ENCODE measurements around the gene SLK.

SLK gene

GRCh38 chr10:103930881-103931280, 36.1 kb upstream of the SLK start:
- Histone ChIP-seq H3K4me1 (ENCODE audit: insufficient read depth, insufficient read length) (no peaks in the 10 kb centered on the region), H3K9me3 (ENCODE audit: insufficient read depth, low read length) (no peaks in the 10 kb centered on the region), H3K9ac (ENCODE audit: insufficient read length, low read depth) (no peak overlapping the region), H3K27me3 (ENCODE audit: insufficient read depth, insufficient read length) (no peaks in the 10 kb centered on the region), H3K4me3 (ENCODE audit: insufficient read length, low read depth) (no peak overlapping the region), H3K36me3 (ENCODE audit: insufficient read depth, insufficient read length, low read length) (no peaks in the 10 kb centered on the region)
- DNase-seq (ENCODE audit: low read depth, low spot score) = no peak
- TF ChIP-seq YY1 (IDR thresholded peaks at IDR 0.05; ENCODE audit: insufficient read depth, insufficient read length) (no peak), SUZ12 (IDR thresholded peaks at IDR 0.05; ENCODE audit: extremely low read depth, insufficient read depth, insufficient read length) (no peak), ZNF274 (IDR thresholded peaks at IDR 0.05; ENCODE audit: low read depth, low read length) (no peak)

DNA sequence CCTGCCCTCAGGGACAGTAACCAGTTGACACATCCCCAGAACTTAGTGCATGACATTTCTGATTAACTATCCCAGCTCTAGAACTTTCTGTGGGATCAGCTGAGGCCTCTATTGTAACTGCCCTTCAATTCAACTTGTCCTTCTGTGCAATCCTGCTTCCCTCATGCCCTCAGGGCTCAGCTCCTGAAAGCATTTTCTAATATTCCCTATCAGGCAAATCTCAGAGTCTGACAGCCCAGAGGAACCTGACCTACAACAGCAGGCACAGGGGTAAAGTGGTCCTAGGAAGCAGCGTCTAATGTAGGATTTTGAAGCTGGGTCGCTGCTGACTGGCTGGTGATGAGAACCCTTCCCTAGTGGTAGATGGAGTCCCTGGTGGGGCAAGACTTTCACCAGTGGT, 35.3 kb upstream of the SLK start:
- Histone ChIP-seq H3K36me3 (ENCODE audit: insufficient read depth, insufficient read length, low read length) (no peaks in the 10 kb centered on the region), H3K4me1 (ENCODE audit: insufficient read depth, insufficient read length) (no peaks in the 10 kb centered on the region)
- no peak for DNase-seq (ENCODE audit: low read depth, low spot score)

GRCh38 chr10:103932271-103932670, 34.7 kb upstream of the SLK start:
- H3K4me3 ChIP-seq (ENCODE audit: insufficient read length, low read depth) = no peak overlapping the region
- H3K4me1 ChIP-seq (ENCODE audit: insufficient read depth, insufficient read length) = no peaks in the 10 kb centered on the region
- no peaks in the 10 kb centered on the region for H3K27me3 ChIP-seq (ENCODE audit: insufficient read depth, insufficient read length)
- no peaks in the 10 kb centered on the region for H3K36me3 ChIP-seq (ENCODE audit: insufficient read depth, insufficient read length, low read length)
- DNase-seq (ENCODE audit: low read depth, low spot score) = no peak
- no peak for TF ChIP-seq YY1 (IDR thresholded peaks at IDR 0.05; ENCODE audit: insufficient read depth, insufficient read length)
- no peak for TF ChIP-seq ZNF274 (IDR thresholded peaks at IDR 0.05; ENCODE audit: low read depth, low read length)
- TF ChIP-seq SUZ12 (IDR thresholded peaks at IDR 0.05; ENCODE audit: extremely low read depth, insufficient read depth, insufficient read length) = no peak
- no peaks in the 10 kb centered on the region for H3K9me3 ChIP-seq (ENCODE audit: insufficient read depth, low read length)
- no peak overlapping the region for H3K9ac ChIP-seq (ENCODE audit: insufficient read length, low read depth)

More for the DNA sequence above, 35.3 kb upstream of the SLK start:
- Histone ChIP-seq H3K4me3 (ENCODE audit: insufficient read length, low read depth) (no peak overlapping the region), H3K9me3 (ENCODE audit: insufficient read depth, low read length) (no peaks in the 10 kb centered on the region), H3K27me3 (ENCODE audit: insufficient read depth, insufficient read length) (no peaks in the 10 kb centered on the region), H3K9ac (ENCODE audit: insufficient read length, low read depth) (no peak overlapping the region)
- TF ChIP-seq ZNF274 (IDR thresholded peaks at IDR 0.05; ENCODE audit: low read depth, low read length) (no peak), YY1 (IDR thresholded peaks at IDR 0.05; ENCODE audit: insufficient read depth, insufficient read length) (no peak), SUZ12 (IDR thresholded peaks at IDR 0.05; ENCODE audit: extremely low read depth, insufficient read depth, insufficient read length) (no peak)

DNA sequence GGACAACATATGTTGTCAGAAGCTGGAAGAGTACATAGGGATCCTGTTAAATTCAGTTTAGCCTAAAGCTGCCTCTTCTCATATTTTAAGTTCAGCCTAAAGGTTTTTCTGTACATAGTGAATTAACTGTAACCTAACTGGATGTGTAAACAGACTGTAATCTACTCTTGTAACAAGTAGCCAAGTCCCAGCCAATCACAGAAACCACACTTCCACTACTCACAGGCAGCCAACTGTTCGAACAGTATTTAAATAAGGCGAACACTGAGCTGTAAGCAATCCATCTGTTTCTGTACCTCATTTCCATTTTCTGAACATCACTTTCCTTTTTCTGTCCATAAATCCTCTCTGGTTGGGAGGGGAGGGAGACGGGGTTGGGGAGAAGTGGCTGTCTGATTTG, 34.0 kb upstream of the SLK start:
- Histone ChIP-seq H3K36me3 (ENCODE audit: insufficient read depth, insufficient read length, low read length) (no peaks in the 10 kb centered on the region), H3K4me1 (ENCODE audit: insufficient read depth, insufficient read length) (no peaks in the 10 kb centered on the region), H3K4me3 (ENCODE audit: insufficient read length, low read depth) (no peak overlapping the region), H3K27me3 (ENCODE audit: insufficient read depth, insufficient read length) (no peaks in the 10 kb centered on the region), H3K9me3 (ENCODE audit: insufficient read depth, low read length) (no peaks in the 10 kb centered on the region), H3K9ac (ENCODE audit: insufficient read length, low read depth) (no peak overlapping the region)
- TF ChIP-seq YY1 (IDR thresholded peaks at IDR 0.05; ENCODE audit: insufficient read depth, insufficient read length) (no peak), ZNF274 (IDR thresholded peaks at IDR 0.05; ENCODE audit: low read depth, low read length) (no peak), SUZ12 (IDR thresholded peaks at IDR 0.05; ENCODE audit: extremely low read depth, insufficient read depth, insufficient read length) (no peak)
- no peak for DNase-seq (ENCODE audit: low read depth, low spot score)

- Histone ChIP-seq H3K36me3 (ENCODE audit: insufficient read depth, insufficient read length, low read length) (no peaks in the 10 kb centered on the region), H3K9me3 (ENCODE audit: insufficient read depth, low read length) (no peaks in the 10 kb centered on the region), H3K4me3 (ENCODE audit: insufficient read length, low read depth) (no peak overlapping the region), H3K9ac (ENCODE audit: insufficient read length, low read depth) (no peak overlapping the region), H3K27me3 (ENCODE audit: insufficient read depth, insufficient read length) (no peaks in the 10 kb centered on the region), H3K4me1 (ENCODE audit: insufficient read depth, insufficient read length) (no peaks in the 10 kb centered on the region)
- DNase-seq (ENCODE audit: low read depth, low spot score) = no peak
- TF ChIP-seq SUZ12 (IDR thresholded peaks at IDR 0.05; ENCODE audit: extremely low read depth, insufficient read depth, insufficient read length) = no peak
- no peak for TF ChIP-seq YY1 (IDR thresholded peaks at IDR 0.05; ENCODE audit: insufficient read depth, insufficient read length)
- no peak for TF ChIP-seq ZNF274 (IDR thresholded peaks at IDR 0.05; ENCODE audit: low read depth, low read length)
Observed at GRCh38 chr10:103933557-103934121, 33.3 kb upstream of the SLK start.

DNA sequence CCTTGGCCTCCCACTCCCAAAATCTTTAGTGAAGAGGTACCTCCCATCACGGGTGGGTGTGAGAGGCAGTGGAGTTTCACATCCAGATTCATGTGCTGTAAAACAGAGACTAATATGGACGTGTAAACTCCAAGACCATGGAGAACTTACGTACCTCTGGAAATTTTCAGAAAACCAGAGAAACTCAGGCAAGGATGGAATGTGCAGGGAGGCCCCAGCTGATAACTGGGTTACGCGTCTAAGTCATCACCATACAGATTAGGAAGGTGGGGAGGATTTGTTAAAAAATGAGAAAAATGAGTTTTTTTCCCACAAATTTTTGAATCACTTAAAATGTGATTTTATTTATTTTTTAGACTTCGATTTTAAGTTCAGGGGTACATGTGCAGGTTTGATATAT, 32.6 kb upstream of the SLK start:
- H3K4me3 ChIP-seq (ENCODE audit: insufficient read length, low read depth) = no peak overlapping the region
- no peaks in the 10 kb centered on the region for H3K9me3 ChIP-seq (ENCODE audit: insufficient read depth, low read length)
- DNase-seq (ENCODE audit: low read depth, low spot score) = no peak
- no peak for TF ChIP-seq ZNF274 (IDR thresholded peaks at IDR 0.05; ENCODE audit: low read depth, low read length)
- TF ChIP-seq SUZ12 (IDR thresholded peaks at IDR 0.05; ENCODE audit: extremely low read depth, insufficient read depth, insufficient read length) = no peak
- no peaks in the 10 kb centered on the region for H3K27me3 ChIP-seq (ENCODE audit: insufficient read depth, insufficient read length)
- H3K4me1 ChIP-seq (ENCODE audit: insufficient read depth, insufficient read length) = no peaks in the 10 kb centered on the region
- no peaks in the 10 kb centered on the region for H3K36me3 ChIP-seq (ENCODE audit: insufficient read depth, insufficient read length, low read length)
- no peak overlapping the region for H3K9ac ChIP-seq (ENCODE audit: insufficient read length, low read depth)

GRCh38 chr10:103936022-103936421, 30.9 kb upstream of the SLK start:
- H3K4me3 ChIP-seq (ENCODE audit: insufficient read length, low read depth) = no peak overlapping the region
- no peaks in the 10 kb centered on the region for H3K4me1 ChIP-seq (ENCODE audit: insufficient read depth, insufficient read length)

More at GRCh38 chr10:103936022-103936421, 30.9 kb upstream of the SLK start:
- no peaks in the 10 kb centered on the region for H3K27me3 ChIP-seq (ENCODE audit: insufficient read depth, insufficient read length)
- H3K9me3 ChIP-seq (ENCODE audit: insufficient read depth, low read length) = no peaks in the 10 kb centered on the region
- no peak overlapping the region for H3K9ac ChIP-seq (ENCODE audit: insufficient read length, low read depth)
- H3K36me3 ChIP-seq (ENCODE audit: insufficient read depth, insufficient read length, low read length) = no peaks in the 10 kb centered on the region
- TF ChIP-seq SUZ12 (IDR thresholded peaks at IDR 0.05; ENCODE audit: extremely low read depth, insufficient read depth, insufficient read length) = no peak
- no peak for TF ChIP-seq YY1 (IDR thresholded peaks at IDR 0.05; ENCODE audit: insufficient read depth, insufficient read length)
- TF ChIP-seq ZNF274 (IDR thresholded peaks at IDR 0.05; ENCODE audit: low read depth, low read length) = no peak
- no peak for DNase-seq (ENCODE audit: low read depth, low spot score)
